HG03060 (cell line): ENCODE measurements around the gene ZSCAN21.

Experiments used
- ATAC-seq: cut with Tn5 transposase; IDR thresholded peaks from one replicate; pipeline ENCODE4 v1.9.1; 2021; ENCODE audit warnings: low read depth, moderate number of reproducible peaks; ENCODE audit not compliant: unreplicated experiment

Gene ZSCAN21

DNA sequence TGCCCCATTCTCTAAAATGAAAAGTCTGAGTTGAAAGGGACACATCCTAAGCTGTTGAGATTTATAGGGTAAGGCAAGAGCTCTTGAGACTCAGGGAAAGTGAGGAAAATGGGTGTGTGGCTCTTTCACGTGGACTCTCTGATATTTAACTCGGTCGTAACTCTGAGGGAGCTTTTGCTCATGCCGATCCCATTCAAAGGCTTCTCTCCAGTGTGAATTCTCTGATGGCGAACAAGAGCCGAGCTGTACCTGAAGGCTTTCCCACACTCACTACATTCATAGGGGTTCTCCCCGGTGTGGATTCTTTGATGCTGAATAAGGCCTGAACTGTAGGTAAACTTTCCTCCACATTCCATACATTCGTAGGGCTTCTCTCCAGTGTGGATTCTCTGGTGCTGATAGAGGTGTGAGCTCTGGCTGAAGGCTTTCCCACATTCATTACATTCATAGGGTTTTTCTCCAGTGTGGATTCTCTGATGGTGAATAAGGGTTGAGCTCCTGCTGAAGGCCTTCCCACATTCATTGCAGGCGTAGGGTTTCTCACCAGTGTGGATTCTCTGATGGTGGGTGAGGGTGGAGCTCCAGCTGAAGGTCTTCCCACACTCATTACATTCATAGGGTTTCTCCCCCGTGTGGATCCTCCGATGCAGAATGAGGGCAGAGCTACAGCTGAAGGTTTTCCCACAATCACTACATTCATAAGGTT, 21.6 kb downstream of the ZSCAN21 start:
- ATAC-seq = no peak

DNA sequence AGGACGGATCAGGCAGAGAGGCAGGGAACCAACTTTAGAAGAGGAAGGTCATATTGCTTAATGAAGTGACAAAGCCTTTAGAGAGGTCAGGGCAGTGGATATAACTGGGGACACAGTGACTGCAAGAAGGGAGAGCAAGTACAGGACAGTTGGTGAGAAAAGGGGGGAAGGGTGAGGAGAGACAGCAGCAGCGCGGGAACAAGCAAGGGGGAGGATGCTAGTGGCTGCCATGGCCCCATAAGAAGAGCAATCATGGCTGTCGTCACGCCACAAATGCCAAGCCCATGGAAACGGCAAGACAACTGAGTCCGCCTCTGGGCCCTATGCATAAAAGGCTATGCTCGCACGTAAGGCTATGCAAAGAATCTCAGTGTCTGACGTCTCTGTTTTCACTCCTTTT, 22.9 kb downstream of the ZSCAN21 start:
- no peak for ATAC-seq

- no peak for ATAC-seq
Observed at GRCh38 chr7:100074841-100075240, 25.3 kb downstream of the ZSCAN21 start.

GRCh38 chr7:100075418-100075817, 25.8 kb downstream of the ZSCAN21 start:
- no peak for ATAC-seq

- ATAC-seq = no peak
Observed at GRCh38 chr7:100077205-100077604, 27.6 kb downstream of the ZSCAN21 start.

GRCh38 chr7:100079024-100079560, 29.5 kb downstream of the ZSCAN21 start:
- ATAC-seq = no peak

DNA sequence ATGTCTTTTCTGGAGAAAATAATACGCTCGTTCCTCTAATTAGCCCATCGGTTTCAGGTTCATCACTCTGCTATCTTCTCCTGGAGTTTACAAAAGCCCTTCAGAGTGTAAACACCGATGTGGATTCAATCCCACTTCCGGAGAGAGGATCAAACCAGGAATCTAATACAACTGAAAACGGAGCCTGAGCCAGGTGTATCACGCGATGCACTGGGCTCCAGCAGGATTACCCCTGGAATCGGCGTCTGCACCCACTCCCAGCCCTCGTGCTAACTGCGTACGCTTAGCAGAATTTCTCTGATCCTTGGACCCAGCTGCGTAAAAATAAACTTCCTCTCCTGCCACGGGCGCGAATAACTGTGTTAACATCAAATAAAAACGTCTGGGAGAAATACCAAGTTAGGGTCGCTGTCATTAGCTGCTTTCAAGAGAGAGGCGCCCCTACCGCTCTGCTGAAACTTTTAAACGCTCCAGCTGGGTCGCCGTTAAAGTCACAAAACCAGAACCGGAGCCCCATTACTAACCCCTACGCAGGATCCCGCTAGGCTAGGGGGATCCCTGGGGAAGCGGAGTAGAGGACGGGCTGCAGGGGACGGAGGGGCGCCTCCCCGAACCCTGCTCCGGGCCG, 31.4 kb downstream of the ZSCAN21 start:
- ATAC-seq = no peak

- ATAC-seq = peak; percentile 84
Observed at GRCh38 chr7:100081535-100082102, 32.0 kb downstream of the ZSCAN21 start, which contains the start of gene ZNF3. TSS of gene ZNF3 (minus strand) at chr7:100081723. CDS start at chr7:100077357, 4,366 bp downstream.

DNA sequence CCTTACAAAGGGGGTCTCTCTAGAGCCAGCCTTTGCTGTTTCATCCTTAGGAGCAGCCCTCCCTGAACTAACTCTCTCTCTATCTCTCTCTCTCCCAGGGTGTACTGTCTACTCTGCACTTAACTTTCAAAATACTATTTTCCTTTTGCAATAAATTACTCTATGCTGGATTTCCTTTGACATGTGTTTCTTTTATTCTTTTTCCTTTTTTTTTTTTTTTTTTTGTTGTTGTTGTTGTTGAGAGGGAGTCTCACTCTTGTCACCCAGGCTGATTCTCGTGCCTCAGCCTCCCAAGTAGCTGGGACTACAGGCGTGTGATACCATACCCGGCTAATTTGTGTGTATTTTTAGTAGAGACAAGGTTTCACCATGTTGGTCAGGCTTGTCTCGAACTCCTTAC, 33.4 kb downstream of the ZSCAN21 start:
- ATAC-seq = no peak

DNA sequence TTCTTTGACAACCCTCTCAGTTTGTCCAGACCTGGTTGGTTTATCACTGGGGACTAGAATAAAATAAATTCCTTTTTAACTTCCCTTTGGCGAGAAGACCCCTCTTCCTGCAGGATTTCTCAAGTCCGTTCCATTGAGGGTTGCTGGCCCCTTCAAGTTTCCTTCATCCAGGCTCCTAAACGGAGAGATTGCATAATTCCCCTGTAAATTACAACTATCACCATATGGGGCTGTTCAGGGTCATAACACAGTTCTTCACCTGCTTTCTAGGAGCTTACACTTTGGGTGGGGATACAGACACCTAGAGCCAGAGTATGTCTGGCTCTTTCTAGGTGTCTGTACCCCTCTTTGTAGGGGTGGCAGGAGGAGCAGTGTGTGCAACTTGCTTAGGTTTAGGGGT, 35.9 kb downstream of the ZSCAN21 start:
- ATAC-seq = no peak

- no peak for ATAC-seq
Observed at GRCh38 chr7:100087055-100087750, 37.6 kb downstream of the ZSCAN21 start.

GRCh38 chr7:100088095-100088620, 38.6 kb downstream of the ZSCAN21 start:
- ATAC-seq = no peak

DNA sequence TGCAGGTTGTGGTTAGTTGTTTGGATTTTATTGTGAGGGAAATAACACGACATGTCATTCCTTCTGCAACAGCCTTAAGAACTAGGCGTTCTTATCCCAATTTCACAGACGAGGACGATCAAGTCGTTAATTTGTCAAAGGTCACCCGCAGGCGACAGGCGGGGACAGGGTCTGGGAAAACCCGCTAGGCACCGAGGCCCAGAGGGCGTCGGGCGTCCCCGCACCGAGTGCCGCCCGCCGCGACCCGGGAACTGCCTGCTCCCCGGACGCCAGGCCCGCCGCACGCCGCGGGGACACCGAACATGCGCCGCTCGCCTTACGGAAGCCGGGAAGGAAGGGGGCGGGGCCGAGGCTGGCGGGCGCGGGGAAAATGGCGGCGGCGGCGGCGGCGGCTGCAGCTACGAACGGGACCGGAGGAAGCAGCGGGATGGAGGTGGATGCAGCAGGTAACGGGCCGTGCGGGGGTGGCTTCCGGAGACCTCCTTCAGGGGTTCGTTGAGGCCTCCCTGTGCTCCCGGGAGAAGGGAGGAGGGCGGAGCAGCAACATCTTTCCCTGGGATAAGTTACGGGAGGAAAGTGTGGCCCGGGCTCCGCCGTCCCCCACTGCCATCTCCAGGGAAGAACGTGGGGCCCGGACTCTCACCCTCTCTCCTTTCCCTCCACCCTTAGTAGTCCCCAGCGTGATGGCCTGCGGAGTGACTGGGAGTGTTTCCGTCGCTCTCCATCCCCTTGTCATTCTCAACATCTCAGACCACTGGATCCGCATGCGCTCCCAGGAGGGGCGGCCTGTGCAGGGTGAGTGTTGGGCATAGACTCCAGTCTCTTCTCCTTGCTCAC, 39.3 kb downstream of the ZSCAN21 start, which contains the start of gene COPS6:
COPS6 (plus strand) TSS at position 349 of the 837 bp plus-strand sequence; CDS start at position 371, 22 bp downstream.
- no peak for ATAC-seq

DNA sequence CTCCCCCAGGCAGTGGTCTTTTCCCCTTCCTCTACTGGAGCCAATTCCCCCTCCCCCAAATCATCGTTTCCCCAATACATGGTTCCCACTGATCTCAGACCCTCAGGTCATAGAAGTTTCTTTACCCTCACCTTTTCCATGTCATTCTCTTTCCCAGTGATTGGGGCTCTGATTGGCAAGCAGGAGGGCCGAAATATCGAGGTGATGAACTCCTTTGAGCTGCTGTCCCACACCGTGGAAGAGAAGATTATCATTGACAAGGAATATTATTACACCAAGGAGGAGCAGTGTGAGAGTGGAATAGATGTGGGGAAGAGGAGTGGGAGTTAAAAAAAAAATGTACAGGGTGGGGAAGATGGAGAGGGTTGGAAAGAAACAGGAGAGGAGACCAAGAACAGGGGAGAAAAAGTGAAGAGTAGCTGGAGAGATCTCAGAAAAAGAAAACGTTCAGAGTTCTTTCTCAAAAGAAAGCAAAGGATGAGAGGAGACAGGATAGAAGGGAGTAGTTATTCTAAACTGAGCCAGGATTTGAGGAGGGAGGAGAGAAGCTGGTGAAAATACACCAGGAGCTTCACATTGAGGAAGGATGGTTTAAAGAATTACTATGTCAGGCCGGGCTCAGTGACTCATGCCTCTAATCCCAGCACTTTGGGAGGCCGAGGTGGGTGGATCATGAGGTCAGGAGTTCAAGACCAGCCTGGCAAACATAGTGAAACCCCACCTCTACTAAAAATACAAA, 40.1 kb downstream of the ZSCAN21 start:
- no peak for ATAC-seq

DNA sequence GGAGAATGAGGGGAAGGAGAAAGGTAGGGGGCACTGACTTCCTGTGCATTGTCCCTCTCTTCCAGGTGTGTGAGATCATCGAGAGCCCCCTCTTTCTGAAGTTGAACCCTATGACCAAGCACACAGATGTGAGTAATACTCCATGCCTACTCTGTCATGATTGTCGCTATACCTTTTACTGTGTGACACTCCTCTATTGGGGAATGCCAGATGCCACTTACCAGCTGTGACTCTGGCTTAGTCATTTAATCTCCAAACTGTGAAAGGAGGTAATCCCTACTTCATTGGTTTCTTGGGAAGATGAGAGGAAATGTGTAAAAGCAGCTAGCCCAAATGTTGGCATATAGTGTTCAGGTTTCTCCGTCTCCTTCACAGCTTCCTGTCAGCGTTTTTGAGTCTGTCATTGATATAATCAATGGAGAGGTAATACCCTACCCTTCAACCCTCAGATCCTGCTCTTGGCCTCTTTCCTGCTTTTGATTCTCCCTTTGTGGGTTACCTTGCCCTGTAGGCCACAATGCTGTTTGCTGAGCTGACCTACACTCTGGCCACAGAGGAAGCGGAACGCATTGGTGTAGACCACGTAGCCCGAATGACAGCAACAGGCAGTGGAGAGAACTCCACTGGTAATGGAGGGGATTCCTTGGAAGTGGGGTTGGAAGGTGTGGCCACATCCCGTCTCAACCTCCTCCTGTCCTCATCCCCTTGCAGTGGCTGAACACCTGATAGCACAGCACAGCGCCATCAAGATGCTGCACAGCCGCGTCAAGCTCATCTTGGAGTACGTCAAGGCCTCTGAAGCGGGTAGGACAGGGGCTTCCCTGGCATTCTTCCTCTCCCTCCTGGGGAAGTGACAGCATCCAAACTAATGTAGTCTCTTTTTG, 41.2 kb downstream of the ZSCAN21 start:
- ATAC-seq = no peak

DNA sequence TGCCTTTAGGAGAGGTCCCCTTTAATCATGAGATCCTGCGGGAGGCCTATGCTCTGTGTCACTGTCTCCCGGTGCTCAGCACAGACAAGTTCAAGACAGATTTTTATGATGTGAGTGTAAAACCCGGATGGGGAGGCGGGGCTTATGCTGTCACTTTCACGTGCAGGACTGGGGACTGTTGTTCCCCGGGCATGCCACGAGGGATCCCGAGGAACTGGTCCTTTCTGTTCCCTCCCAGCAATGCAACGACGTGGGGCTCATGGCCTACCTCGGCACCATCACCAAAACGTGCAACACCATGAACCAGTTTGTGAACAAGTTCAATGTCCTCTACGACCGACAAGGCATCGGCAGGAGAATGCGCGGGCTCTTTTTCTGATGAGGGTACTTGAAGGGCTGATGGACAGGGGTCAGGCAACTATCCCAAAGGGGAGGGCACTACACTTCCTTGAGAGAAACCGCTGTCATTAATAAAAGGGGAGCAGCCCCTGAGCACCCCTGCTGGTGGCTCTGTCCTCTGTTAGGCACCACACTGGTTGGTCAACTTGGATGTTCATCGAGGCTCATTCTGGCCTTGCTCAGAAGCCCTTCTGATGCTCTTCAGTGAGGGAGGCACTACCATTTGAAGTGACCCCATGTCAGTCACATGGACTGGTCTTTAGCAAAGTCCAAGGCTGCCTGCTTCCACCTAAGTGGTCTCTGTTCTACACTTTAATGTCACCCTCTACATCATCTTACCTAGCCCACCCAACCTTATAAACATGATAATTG, 42.0 kb downstream of the ZSCAN21 start:
- ATAC-seq = no peak

DNA sequence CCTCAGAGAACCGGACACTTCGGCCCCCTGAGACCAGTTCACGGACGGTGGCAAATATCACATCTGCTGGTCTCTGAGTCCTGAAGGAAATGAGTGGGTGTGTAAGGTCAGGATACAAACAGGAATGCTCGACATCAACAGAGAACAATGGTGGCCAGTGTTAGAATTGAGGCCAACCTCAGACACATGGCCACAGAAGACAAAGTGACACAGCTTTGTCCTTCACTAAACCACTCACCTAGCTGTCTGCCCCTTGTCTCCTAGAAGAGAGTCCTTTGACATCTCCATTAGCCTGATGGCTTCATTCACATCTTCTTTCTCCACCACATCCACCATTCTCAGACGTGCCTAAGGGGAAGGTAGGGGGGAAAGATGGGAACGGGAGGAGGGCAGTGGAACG, 43.5 kb downstream of the ZSCAN21 start:
- no peak for ATAC-seq
